T47D (cell line): ENCODE measurements around the gene UHRF2.
"Not testable (repeated sequence)": the region's sequence is repeated elsewhere in the genome, so short reads cannot be mapped to it uniquely, and the experiment has no call there.

Experiments used
- DNase-seq, 2 experiments: peaks; one replicate each; pipeline versions ENCODE4 v3.0.0 to v3.0.0-alpha.2; 2011 to 2012; ENCODE audit warnings: low read depth in 1 of 2, low spot score in 1 of 2
- JUND ChIP-seq: IDR thresholded peaks from 2 replicates; pipeline ENCODE4 v1.6.1; 2012; ENCODE audit warnings: low read depth
- in situ Hi-C: cut with HindIII; loops from 2 replicates; pipeline ENCODE4 v1.10.0; 2016; ENCODE audit warnings: low sequenced_read_pairs, low pct_unique_long_range_greater_than_20kb

UHRF2 gene

GRCh38 chr9:6535594-6535993 lies 122.6 kb downstream of the UHRF2 start:
- no peak for DNase-seq
- in situ Hi-C loops, result no loop called here
- no peak for TF ChIP-seq JUND

GRCh38 chr9:6538666-6539071 lies 125.7 kb downstream of the UHRF2 start:
- no peak for TF ChIP-seq JUND
- in situ Hi-C loops, result no loop called here
- DNase-seq, result no peak

- DNase-seq, in situ Hi-C loops: not testable (repeated sequence)
These were observed 129.6 kb downstream of the UHRF2 start for GRCh38 chr9:6542617-6543016.

GRCh38 chr9:6543204-6543603 lies 130.2 kb downstream of the UHRF2 start:
- TF ChIP-seq JUND, result no peak
- no peak for DNase-seq
- in situ Hi-C loops, result no loop called here

GRCh38 chr9:6545017-6545691 lies 132.2 kb downstream of the UHRF2 start:
- no peak for DNase-seq
- TF ChIP-seq JUND, result no peak
- in situ Hi-C loops, result no loop called here

GRCh38 chr9:6549106-6549800 lies 136.3 kb downstream of the UHRF2 start:
- TF ChIP-seq JUND, result no peak
- no peak for DNase-seq
- in situ Hi-C loops, result no loop called here

- in situ Hi-C loops, result no loop called here
- TF ChIP-seq JUND, result no peak
- DNase-seq, result no peak
These were observed 138.1 kb downstream of the UHRF2 start for GRCh38 chr9:6551136-6551535.

- in situ Hi-C loops, result no loop called here
- no peak for DNase-seq
- no peak for TF ChIP-seq JUND
These were observed 139.0 kb downstream of the UHRF2 start for GRCh38 chr9:6552033-6552432.

GRCh38 chr9:6552498-6553121 lies 139.6 kb downstream of the UHRF2 start:
- no peak for DNase-seq
- in situ Hi-C loops, result no loop called here
- no peak for TF ChIP-seq JUND

GRCh38 chr9:6553866-6554265 lies 140.9 kb downstream of the UHRF2 start:
- in situ Hi-C loops, result no loop called here
- no peak for DNase-seq
- TF ChIP-seq JUND, result no peak
